Activated naive CD4-positive, alpha-beta T cell treated with anti-CD3 and anti-CD28 coated beads, Interleukin-2, amount 50 U/mL, for 24 hours (primary cell): ENCODE results near the gene SYNJ2.

Source experiments
- H3K27ac Mint-ChIP-seq: one replicate; pipeline ENCODE4 v1.8.0; 2021; ENCODE audit warnings: mild to moderate bottlenecking, mixed read lengths
- H3K27me3 Mint-ChIP-seq: one replicate; pipeline ENCODE4 v1.8.0; 2021; ENCODE audit warnings: mixed read lengths
- H3K36me3 Mint-ChIP-seq: one replicate; pipeline ENCODE4 v1.8.0; 2021; ENCODE audit warnings: mixed read lengths
- H3K4me1 Mint-ChIP-seq: one replicate; pipeline ENCODE4 v1.8.0; 2021; ENCODE audit warnings: mixed read lengths
- H3K4me3 Mint-ChIP-seq: one replicate; pipeline ENCODE4 v1.8.0; 2021; ENCODE audit warnings: mild to moderate bottlenecking, mixed read lengths
- H3K9me3 Mint-ChIP-seq: one replicate; pipeline ENCODE4 v1.8.0; 2021; ENCODE audit warnings: mixed read lengths

The SYNJ2 gene

DNA sequence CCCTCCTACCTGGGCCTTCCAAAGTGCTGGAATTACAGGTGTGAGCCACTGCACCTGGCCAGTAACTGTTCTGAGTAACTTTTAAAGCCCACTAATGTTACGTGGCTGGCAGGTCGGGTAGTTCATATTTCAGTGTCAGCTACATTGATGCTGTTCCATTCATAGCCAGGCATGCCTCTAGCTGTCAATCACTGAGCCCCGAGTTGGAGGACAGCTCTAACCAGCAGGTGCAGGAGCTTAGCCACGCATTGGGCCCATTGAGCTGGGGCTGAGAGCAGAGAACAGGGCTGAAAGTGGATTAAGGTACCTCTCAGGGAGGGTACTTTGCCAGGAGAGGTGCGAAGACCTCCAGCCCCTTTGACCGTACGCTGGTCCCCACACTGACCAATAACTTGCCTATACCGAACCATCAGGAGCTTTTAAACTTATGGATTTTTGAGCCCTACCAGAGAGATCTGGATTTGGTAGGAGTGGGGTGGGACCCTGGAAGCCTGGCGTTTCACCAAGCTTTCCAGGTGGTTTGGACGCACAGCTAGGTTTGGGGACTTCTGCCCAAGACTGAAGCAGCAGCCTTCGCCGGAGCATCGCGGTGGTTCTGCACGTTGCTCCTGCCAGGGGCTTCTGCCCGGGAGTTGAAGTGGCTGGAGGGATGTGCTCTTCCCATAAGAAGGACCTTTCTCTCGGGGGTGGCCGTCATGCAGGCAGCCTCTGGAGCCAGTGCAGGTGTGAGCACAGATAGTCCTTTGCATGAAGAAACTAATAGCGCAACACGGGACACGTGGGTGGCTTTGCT, 103.8 kb downstream of the SYNJ2 start:
- H3K36me3 Mint-ChIP-seq: peaks cover 27% of the 10 kb centered on the region
- no peaks in the 10 kb centered on the region for H3K27me3 Mint-ChIP-seq
- H3K4me1 Mint-ChIP-seq: no peaks in the 10 kb centered on the region
- no peak overlapping the region for H3K4me3 Mint-ChIP-seq
- no peak overlapping the region for H3K27ac Mint-ChIP-seq
- no peaks in the 10 kb centered on the region for H3K9me3 Mint-ChIP-seq

DNA sequence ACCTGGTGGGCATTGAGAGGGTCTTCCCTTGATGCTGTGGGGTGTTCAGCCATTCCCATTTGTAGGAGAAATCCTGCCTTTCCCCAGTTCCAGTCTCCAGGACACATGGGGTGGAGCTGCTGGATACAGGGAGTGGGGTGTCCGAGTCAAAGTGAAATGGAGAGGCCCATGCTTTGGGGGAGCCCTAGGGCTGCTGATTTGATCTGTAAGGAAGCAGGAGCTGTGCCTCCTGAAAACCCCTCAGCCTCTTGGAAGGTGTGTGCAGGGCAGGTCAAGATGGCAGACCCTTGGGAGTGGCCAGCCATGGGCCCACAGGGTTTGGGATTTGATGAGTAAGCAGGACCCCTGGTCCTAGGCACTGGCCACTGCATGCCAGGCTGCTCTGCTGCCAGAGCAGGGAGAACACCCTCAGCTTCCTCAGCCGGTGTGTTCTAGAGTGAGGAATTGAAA, 104.4 kb downstream of the SYNJ2 start:
- Mint-ChIP-seq H3K27me3 (no peaks in the 10 kb centered on the region), H3K4me3 (no peak overlapping the region), H3K36me3 (peaks cover 23% of the 10 kb centered on the region), H3K4me1 (no peaks in the 10 kb centered on the region), H3K9me3 (no peaks in the 10 kb centered on the region), H3K27ac (no peak overlapping the region)

DNA sequence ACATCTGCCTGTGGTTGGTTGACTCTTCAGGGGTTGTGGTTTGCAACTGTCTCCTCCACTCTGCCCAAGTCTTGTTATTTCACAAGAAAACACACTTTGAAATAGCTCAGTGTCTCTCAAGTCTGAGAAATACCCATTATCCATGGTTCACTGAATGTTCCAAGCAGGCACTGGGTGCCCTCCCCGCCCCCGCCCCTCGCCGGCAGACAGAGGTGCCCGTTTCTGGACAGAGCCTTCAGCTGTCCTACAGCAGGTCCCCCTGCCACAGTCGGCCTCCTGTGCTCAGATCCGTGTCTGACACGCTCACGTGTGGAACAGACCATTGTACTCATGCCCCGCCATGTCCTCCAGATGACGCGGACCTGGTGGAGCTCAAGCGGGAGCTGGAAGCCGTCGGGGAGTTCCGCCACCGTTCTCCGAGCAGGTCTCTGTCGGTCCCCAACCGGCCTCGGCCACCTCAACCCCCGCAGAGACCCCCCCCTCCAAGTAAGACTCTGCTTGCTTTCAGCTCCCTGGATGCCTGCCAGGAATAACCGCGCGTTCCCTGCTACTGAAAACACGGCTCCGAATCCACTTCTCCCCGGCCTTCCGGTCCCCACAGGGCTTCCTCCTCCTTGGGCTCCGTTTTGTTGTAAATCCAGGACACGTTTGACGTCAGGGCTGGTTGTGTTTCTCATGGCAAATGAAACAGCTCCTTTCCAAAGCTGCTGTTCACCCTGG, 105.0 kb downstream of the SYNJ2 start:
- no peaks in the 10 kb centered on the region for H3K9me3 Mint-ChIP-seq
- H3K36me3 Mint-ChIP-seq: peaks cover 23% of the 10 kb centered on the region
- H3K4me3 Mint-ChIP-seq: no peak overlapping the region
- H3K4me1 Mint-ChIP-seq: no peaks in the 10 kb centered on the region
- H3K27me3 Mint-ChIP-seq: no peaks in the 10 kb centered on the region
- no peak overlapping the region for H3K27ac Mint-ChIP-seq

DNA sequence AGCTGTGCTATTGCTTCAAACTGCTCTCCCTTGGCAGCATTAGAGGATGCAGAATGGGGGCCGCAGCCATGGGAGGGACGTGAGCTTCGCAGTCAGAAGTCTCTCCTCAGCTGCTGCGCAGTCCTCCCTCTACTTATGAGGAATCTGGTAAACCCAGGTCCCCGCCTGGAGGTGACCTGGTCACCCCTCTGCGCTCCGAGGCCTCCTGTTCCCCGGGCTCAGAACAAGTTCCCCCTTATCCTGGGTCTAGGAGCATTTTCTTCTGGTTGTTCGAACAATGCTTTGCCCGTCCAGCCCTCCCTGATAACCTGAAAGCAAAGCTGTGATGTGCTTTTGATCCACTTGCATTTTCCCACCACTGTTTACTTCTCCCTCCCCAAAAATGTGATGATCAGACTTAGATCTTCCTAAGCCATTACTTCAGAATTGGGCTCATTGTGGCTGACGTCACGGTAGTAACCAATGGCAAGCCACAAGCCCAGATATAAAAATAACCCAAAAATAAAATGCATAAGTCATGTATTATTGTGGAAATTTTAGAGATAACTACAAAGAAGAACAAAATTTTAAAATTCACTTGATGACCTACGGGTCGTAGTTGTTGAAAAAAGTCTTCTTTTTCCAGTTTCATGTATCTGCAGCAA, 105.7 kb downstream of the SYNJ2 start:
- H3K4me1 Mint-ChIP-seq: no peaks in the 10 kb centered on the region
- no peaks in the 10 kb centered on the region for H3K9me3 Mint-ChIP-seq
- no peak overlapping the region for H3K4me3 Mint-ChIP-seq
- H3K27me3 Mint-ChIP-seq: no peaks in the 10 kb centered on the region
- no peak overlapping the region for H3K27ac Mint-ChIP-seq
- H3K36me3 Mint-ChIP-seq: peaks cover 20% of the 10 kb centered on the region

DNA sequence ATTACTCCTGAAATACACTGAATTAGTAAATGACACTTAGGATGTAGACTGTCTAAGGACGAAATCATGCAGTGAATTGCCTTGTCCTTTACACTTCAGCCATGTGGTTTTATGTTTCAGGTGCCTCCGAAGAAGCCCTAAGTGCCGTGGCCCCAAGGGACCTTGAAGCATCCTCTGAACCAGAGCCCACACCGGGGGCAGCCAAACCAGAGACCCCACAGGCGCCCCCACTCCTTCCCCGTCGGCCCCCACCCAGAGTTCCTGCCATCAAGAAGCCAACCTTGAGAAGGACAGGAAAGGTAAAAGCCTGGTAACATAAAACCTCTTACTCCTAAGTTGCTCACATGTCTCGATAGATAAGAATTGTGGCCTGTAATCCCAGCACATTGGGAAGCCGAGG, 111.1 kb downstream of the SYNJ2 start:
- Mint-ChIP-seq H3K9me3 (no peaks in the 10 kb centered on the region), H3K4me3 (no peak overlapping the region), H3K4me1 (no peaks in the 10 kb centered on the region), H3K27me3 (no peaks in the 10 kb centered on the region), H3K27ac (no peak overlapping the region), H3K36me3 (peaks cover 20% of the 10 kb centered on the region)

DNA sequence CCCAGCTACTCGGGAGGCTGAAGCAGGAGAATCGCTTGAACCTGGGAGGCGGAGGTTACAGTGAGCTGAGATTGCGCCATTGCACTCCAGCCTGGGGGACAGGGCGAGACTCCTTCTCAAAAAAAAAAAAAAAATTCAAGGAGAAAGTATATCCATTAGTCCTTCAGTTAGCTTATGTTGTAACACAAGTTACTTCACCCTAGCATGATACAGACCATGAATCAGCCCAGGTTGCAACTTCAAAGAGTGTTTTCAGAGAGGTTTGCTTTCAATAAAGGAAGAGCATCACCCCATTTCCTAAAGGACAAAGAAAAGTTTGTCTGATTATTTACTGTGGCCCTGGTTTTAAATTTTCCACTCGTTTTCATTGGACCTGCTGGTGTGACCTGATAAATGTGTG, 113.4 kb downstream of the SYNJ2 start:
- Mint-ChIP-seq H3K27me3 (no peaks in the 10 kb centered on the region), H3K9me3 (no peaks in the 10 kb centered on the region), H3K27ac (no peak overlapping the region), H3K4me3 (no peak overlapping the region), H3K4me1 (no peaks in the 10 kb centered on the region), H3K36me3 (peaks cover 17% of the 10 kb centered on the region)

DNA sequence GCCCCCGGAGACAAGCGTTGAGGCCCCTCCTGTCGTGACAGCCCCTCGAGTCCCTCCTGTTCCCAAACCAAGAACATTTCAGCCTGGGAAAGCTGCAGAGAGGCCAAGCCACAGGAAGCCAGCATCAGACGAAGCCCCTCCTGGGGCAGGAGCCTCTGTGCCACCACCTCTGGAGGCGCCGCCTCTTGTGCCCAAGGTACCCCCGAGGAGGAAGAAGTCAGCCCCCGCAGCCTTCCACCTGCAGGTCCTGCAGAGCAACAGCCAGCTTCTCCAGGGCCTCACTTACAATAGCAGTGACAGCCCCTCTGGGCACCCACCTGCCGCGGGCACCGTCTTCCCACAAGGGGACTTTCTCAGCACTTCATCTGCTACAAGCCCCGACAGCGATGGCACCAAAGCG, 114.0 kb downstream of the SYNJ2 start:
- Mint-ChIP-seq H3K4me1 (no peaks in the 10 kb centered on the region), H3K9me3 (no peaks in the 10 kb centered on the region), H3K36me3 (peaks cover 16% of the 10 kb centered on the region), H3K4me3 (no peak overlapping the region), H3K27ac (no peak overlapping the region), H3K27me3 (no peaks in the 10 kb centered on the region)

DNA sequence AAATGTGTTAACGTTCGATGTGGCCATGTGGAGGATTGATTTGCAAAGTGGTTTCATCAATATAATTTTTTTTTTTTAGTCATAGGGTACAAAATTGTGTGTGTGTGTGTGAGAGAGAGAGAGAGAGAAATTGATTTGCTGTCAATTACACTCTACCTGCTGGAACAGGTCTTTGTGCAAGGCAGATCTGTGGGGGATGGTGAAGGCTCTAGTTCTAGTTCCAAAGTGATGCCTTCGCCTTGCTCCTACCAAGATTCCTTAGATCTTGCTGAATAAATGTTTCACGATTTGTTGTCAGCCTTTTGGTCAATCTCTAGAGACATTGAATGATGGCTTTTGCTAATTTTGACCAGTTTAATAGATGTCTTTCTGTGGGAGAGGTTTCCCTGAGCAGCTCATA, 121.6 kb downstream of the SYNJ2 start:
- no peaks in the 10 kb centered on the region for H3K4me1 Mint-ChIP-seq

DNA sequence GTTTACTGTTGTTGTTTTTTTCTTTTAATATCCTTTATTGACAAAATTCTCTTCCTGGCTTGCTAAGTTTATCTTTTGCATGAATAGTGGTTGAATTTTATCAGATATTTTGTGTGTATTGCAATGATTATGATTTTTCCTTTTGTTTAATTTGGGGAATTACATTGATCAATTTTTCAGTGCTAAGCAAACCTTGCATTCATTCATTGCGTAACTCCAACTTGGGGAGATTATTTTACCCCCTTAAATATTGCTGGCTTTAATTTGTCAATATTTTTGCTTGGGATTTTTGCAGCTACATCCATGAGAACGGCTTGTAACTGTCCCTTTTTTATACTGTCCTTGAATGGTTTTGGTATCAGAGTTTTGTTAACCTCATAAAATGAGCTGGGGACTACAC, 123.0 kb downstream of the SYNJ2 start:
- no peaks in the 10 kb centered on the region for H3K9me3 Mint-ChIP-seq
- H3K36me3 Mint-ChIP-seq: peaks cover 11% of the 10 kb centered on the region
- H3K4me3 Mint-ChIP-seq: no peak overlapping the region
- H3K4me1 Mint-ChIP-seq: no peaks in the 10 kb centered on the region
- no peaks in the 10 kb centered on the region for H3K27me3 Mint-ChIP-seq
- no peak overlapping the region for H3K27ac Mint-ChIP-seq

More for the DNA sequence above, 121.6 kb downstream of the SYNJ2 start:
- Mint-ChIP-seq H3K9me3 (no peaks in the 10 kb centered on the region), H3K27me3 (no peaks in the 10 kb centered on the region), H3K27ac (no peak overlapping the region), H3K4me3 (no peak overlapping the region), H3K36me3 (peaks cover 9% of the 10 kb centered on the region)

DNA sequence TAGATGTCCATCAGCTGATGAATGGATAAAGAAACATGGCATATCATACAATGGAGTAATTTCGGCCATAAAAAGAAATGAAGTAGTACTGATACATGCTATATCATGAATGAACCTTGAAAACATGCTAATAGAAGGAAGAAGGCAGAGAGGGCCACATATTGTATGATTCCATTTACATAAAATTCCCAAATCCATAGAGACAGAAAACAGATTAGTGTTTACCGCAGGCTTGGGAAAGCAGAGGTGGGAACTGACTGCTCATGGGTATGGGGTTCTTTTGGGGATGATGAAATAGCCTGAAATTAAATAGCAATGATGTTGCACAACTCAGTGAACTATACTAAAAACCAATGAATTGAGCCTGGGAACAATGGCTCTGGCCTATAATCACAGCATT, 128.1 kb downstream of the SYNJ2 start:
- Mint-ChIP-seq H3K27me3 (no peaks in the 10 kb centered on the region), H3K4me3 (no peak overlapping the region), H3K9me3 (no peaks in the 10 kb centered on the region), H3K27ac (no peak overlapping the region), H3K36me3 (peaks cover 8% of the 10 kb centered on the region), H3K4me1 (no peaks in the 10 kb centered on the region)

DNA sequence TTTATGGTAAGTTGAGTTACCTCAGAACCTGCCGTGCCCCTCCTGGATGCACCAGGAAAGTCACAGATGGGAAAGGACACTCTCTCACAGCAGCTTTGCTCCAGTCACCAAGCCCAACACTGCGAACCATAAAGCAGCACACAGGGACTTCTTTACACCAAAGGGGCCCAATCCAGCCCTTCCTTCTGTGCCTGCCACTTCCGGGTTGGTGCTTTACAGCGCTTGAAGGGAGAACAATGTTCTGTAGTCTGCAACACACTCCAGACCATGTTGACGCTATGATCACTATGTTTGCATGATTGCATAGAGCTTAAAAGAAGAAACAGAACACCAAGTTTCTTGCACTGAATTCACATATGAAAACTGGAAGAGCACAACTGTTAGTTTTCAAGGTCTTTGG, 129.3 kb downstream of the SYNJ2 start:
- Mint-ChIP-seq H3K4me3 (no peak overlapping the region), H3K36me3 (peaks cover 8% of the 10 kb centered on the region), H3K4me1 (no peaks in the 10 kb centered on the region), H3K27ac (no peak overlapping the region), H3K9me3 (no peaks in the 10 kb centered on the region), H3K27me3 (no peaks in the 10 kb centered on the region)

DNA sequence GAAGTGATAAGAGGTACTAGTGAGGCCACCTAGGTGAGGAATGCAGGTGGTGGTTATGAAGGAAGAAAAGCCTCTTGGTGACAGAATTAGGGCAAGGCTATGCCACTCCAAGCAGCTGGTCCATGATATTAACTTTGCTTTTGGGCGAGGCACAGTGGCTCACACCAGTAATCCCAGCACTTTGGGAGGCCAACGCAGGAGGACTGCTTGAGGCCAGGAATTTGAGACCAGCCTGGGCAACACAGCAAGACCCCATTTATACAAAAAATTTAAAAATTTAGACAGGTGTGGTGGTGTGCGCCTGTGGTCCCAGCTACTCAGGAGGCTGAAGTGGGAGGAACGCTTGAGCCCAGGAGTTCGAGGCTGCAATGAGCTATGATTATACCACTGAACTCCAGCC, 130.3 kb downstream of the SYNJ2 start:
- Mint-ChIP-seq H3K9me3 (no peaks in the 10 kb centered on the region), H3K36me3 (peaks cover 11% of the 10 kb centered on the region), H3K4me3 (no peak overlapping the region), H3K27me3 (no peaks in the 10 kb centered on the region), H3K4me1 (no peaks in the 10 kb centered on the region), H3K27ac (no peak overlapping the region)

DNA sequence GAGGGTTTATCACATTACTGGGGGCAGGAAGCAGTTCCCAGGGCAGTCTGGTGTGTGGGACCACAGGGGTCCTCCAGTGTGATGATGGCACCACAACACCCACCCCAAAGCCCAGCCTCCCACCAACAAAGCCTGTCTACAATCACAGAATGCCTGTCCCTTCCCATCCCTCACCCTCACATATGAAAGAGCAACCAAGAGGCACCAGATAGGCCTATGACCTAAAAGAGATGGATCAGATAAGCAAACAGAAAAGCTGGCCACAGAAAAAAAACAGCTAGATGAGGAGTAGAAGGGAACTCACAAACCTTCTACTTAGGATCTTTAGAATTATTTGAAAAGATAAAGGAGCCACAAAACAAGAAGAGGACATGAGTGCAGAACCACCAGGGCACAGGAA, 132.1 kb downstream of the SYNJ2 start:
- Mint-ChIP-seq H3K9me3 (no peaks in the 10 kb centered on the region), H3K27me3 (no peaks in the 10 kb centered on the region), H3K4me3 (no peak overlapping the region), H3K27ac (no peak overlapping the region), H3K36me3 (peaks cover 14% of the 10 kb centered on the region), H3K4me1 (no peaks in the 10 kb centered on the region)

DNA sequence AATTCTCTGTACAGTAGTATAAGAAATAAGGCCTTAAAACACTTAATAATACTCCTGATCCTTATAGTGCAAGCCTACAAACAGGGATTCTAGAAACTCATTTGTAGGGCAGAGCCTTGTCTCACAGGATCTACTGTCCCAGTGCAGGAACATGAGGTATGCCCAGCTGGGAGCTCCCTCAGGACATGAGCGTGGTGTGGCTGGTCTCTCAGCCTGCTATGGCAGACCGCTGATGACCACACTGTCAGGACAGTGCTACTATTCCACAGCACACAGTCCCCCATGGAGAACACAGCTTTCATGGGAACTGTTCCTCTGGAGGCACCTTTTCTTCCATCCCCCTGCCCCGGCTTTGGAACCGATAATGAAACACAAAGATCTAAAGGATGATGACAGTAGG, 133.4 kb downstream of the SYNJ2 start:
- Mint-ChIP-seq H3K36me3 (peaks cover 8% of the 10 kb centered on the region), H3K27me3 (no peaks in the 10 kb centered on the region), H3K4me1 (no peaks in the 10 kb centered on the region), H3K27ac (no peak overlapping the region), H3K4me3 (no peak overlapping the region), H3K9me3 (no peaks in the 10 kb centered on the region)

DNA sequence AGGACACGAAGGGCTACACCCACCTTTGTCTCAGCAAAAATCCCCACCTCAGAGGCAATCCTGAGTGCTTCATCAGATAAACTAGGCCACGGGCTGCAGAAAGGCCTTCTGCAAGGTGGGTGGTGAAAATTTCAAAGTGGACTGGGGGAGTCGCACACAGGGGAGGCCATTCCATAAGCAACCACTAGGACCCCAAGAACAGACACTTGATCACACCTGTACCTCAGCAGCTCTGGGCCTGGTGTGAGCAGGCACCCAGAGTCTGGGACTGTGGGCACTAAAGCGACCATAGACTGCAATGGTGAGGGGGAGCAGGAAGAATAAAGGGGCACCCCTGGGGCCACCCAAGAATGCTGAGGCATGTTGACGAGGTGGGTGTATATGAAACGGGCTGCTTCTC, 133.8 kb downstream of the SYNJ2 start:
- Mint-ChIP-seq H3K27me3 (no peaks in the 10 kb centered on the region), H3K9me3 (no peaks in the 10 kb centered on the region), H3K4me1 (no peaks in the 10 kb centered on the region), H3K4me3 (no peak overlapping the region), H3K36me3 (peaks cover 8% of the 10 kb centered on the region), H3K27ac (no peak overlapping the region)

DNA sequence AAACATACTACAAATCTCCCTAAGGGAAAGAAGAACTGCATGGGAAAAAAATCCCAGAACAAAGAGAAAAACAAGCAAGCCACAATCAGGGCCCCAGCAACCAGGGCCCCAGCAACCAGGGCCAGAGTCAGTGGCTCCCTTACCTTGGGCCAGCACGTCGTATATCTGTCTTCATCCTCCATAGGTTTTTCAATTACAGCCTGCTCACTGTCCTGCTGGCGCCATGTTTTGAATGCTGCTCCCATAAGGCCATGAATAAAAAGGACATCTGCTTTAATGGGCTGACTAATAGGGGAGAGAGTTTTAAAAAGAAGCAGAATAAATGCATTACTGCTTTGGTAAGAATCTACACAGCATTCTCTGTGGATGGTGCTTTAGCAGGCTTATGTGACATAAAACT, 137.2 kb downstream of the SYNJ2 start:
- Mint-ChIP-seq H3K36me3 (peaks cover 16% of the 10 kb centered on the region), H3K4me3 (no peak overlapping the region), H3K27me3 (no peaks in the 10 kb centered on the region), H3K9me3 (no peaks in the 10 kb centered on the region), H3K4me1 (no peaks in the 10 kb centered on the region), H3K27ac (no peak overlapping the region)
